Measurements from ENCODE around the gene DIAPH3. TPM values are rescaled to one million over a fixed set of nuclear protein-coding genes. Genes with fewer than 3 reads are reported as not detected.

Gene DIAPH3
- total and polyA plus RNA-seq, 2 of the 8 experiments (the other 6 are each of a cell fraction or from before 2014, with no cell fraction given), result 8.0 to 30.8 TPM

GRCh38 chr13:59635589-59635988 is 528.1 kb downstream of the DIAPH3 start:
- no peaks in the 10 kb centered on the region for H3K36me3 ChIP-seq (ENCODE audit: control insufficient read depth in 2 of 4, insufficient read depth in 4 of 4, low read length in 3 of 4)
- no peak overlapping the region for H2BK5ac ChIP-seq (ENCODE audit: low read depth, low read length)
- no peak overlapping the region for H2BK12ac ChIP-seq (ENCODE audit: low read depth, low read length)
- H3K56ac ChIP-seq (replicated peaks; ENCODE audit: insufficient read length, low read depth, low read length), result no peak overlapping the region
- no peaks in the 10 kb centered on the region for H3K79me2 ChIP-seq (ENCODE audit: control insufficient read depth in 1 of 2, insufficient read depth in 2 of 2, low read length in 2 of 2)
- H4K91ac ChIP-seq (replicated peaks; ENCODE audit: insufficient read length, low read length), result no peak overlapping the region
- H3K9me3 ChIP-seq (ENCODE audit: insufficient read depth in 2 of 2, low read depth in 1 of 2, low read length in 1 of 2), result no peaks in the 10 kb centered on the region
- H3K79me1 ChIP-seq (ENCODE audit: low read depth, low read length), result no peaks in the 10 kb centered on the region
- H3K4ac ChIP-seq (replicated peaks; ENCODE audit: insufficient read length, low read depth, low read length), result no peak overlapping the region
- H3K23ac ChIP-seq (ENCODE audit: insufficient read length), result no peak overlapping the region
- no peak overlapping the region for H3K4me2 ChIP-seq (ENCODE audit: insufficient read depth in 1 of 2, low read depth in 2 of 2, low read length in 2 of 2)
- H2AK5ac ChIP-seq (ENCODE audit: low read depth, low read length), result no peak overlapping the region
- H3K27ac ChIP-seq (ENCODE audit: low read depth, low read length), result no peak overlapping the region
- H3K4me1 ChIP-seq (replicated peaks in 1 of 4; ENCODE audit: control insufficient read depth in 3 of 4, insufficient read depth in 4 of 4, low read length in 3 of 4), result peaks cover 0 to 2% (median 0%) of the 10 kb centered on the region in 4 experiments; a peak in 2 of 7 replicates
- H2BK120ac ChIP-seq (replicated peaks; ENCODE audit: low read depth, low read length), result no peak overlapping the region
- 0 out of 7 replicates have a peak, but pooled peaks cover 0 to 2% (median 0%) of the 10 kb centered on the region in 4 experiments for H3K27me3 ChIP-seq (replicated peaks in 1 of 4; ENCODE audit: control insufficient read depth in 3 of 4, extremely low read depth in 1 of 4, insufficient read depth in 3 of 4, low read length in 3 of 4)
- H4K5ac ChIP-seq (ENCODE audit: insufficient read length, low read depth, low read length), result no peak overlapping the region
- ChIA-PET CTCF (ENCODE audit: partially characterized antibody) (no interaction called here), POLR2A (ENCODE audit: partially characterized antibody) (no interaction called here)
- no peak overlapping the region for H2BK15ac ChIP-seq (ENCODE audit: low read length)
- H2AFZ ChIP-seq (ENCODE audit: low read length), result no peak overlapping the region
- no peak overlapping the region for H3K18ac ChIP-seq (ENCODE audit: extremely low read depth, low read length)
- WGBS, 2 experiments (ENCODE audit: extremely low coverage in 1 of 2, insufficient coverage in 1 of 2, insufficient read length in 1 of 2, insufficient replicate concordance in 2 of 2, low coverage in 1 of 2, low lambda C conversion rate in 2 of 2, missing lambda C conversion rate in 1 of 2), result 90% methylated on average over 6 of the region's 6 CpGs; no CpG with 5 or more reads in 1 of the 2 experiments
- peaks cover 2% of the 10 kb centered on the region; the same call in 1 of the 2 replicates for H3K23me2 ChIP-seq (ENCODE audit: low read depth, low read length)
- no peak overlapping the region for H3K4me3 ChIP-seq (ENCODE audit: extremely low read depth in 1 of 4, insufficient read depth in 2 of 4, low read depth in 3 of 4, low read length in 4 of 4)
- no peak overlapping the region for H2BK20ac ChIP-seq (ENCODE audit: low read length)
- DNase-seq (ENCODE audit: low read depth in 1 of 2, low spot score in 2 of 2) (no peak), FAIRE-seq (no peak)
- no peak overlapping the region for H4K8ac ChIP-seq (ENCODE audit: extremely low read depth, insufficient read depth, low read length)
- no peak overlapping the region for H3K14ac ChIP-seq (ENCODE audit: insufficient read length)
- H3K9ac ChIP-seq (replicated peaks in 1 of 4; ENCODE audit: extremely low read depth in 1 of 4, low read depth in 3 of 4, low read length in 3 of 4), result no peak overlapping the region
- H4K20me1 ChIP-seq (replicated peaks in 1 of 2; ENCODE audit: control insufficient read depth in 1 of 2, insufficient read depth in 2 of 2, low read length in 2 of 2), result no peaks in the 10 kb centered on the region
- TF ChIP-seq EZH2 (IDR thresholded peaks at IDR 0.05; ENCODE audit: low read depth, low read length, severe bottlenecking) (no peak), TEAD4 (IDR thresholded peaks at IDR 0.05; ENCODE audit: low read depth, low read length) (no peak), JUND (IDR thresholded peaks at IDR 0.05; ENCODE audit: low read length) (no peak), SP4 (IDR thresholded peaks at IDR 0.05; ENCODE audit: low read length) (no peak), TCF12 (IDR thresholded peaks at IDR 0.05; ENCODE audit: low read depth, low read length) (no peak), EGR1 (IDR thresholded peaks at IDR 0.05; ENCODE audit: borderline replicate concordance, low read depth, low read length) (no peak), ATF2 (IDR thresholded peaks at IDR 0.05; ENCODE audit: low read length) (no peak), TAF1 (IDR thresholded peaks at IDR 0.05; ENCODE audit: low read depth, low read length) (no peak), GTF2F1 (IDR thresholded peaks at IDR 0.05; ENCODE audit: borderline replicate concordance, low read depth, low read length) (no peak), RXRA (IDR thresholded peaks at IDR 0.05; ENCODE audit: insufficient read depth, low read depth, low read length) (no peak), CTBP2 (IDR thresholded peaks at IDR 0.05; ENCODE audit: borderline replicate concordance, insufficient read depth, insufficient read length, low read length) (no peak), E2F6 (IDR thresholded peaks at IDR 0.05) (no peak), SP1 (IDR thresholded peaks at IDR 0.05; ENCODE audit: low read depth, low read length) (no peak)

Data from H1 (cell line).